ENCODE measurements around the gene IGLON5.

IGLON5 gene

DNA sequence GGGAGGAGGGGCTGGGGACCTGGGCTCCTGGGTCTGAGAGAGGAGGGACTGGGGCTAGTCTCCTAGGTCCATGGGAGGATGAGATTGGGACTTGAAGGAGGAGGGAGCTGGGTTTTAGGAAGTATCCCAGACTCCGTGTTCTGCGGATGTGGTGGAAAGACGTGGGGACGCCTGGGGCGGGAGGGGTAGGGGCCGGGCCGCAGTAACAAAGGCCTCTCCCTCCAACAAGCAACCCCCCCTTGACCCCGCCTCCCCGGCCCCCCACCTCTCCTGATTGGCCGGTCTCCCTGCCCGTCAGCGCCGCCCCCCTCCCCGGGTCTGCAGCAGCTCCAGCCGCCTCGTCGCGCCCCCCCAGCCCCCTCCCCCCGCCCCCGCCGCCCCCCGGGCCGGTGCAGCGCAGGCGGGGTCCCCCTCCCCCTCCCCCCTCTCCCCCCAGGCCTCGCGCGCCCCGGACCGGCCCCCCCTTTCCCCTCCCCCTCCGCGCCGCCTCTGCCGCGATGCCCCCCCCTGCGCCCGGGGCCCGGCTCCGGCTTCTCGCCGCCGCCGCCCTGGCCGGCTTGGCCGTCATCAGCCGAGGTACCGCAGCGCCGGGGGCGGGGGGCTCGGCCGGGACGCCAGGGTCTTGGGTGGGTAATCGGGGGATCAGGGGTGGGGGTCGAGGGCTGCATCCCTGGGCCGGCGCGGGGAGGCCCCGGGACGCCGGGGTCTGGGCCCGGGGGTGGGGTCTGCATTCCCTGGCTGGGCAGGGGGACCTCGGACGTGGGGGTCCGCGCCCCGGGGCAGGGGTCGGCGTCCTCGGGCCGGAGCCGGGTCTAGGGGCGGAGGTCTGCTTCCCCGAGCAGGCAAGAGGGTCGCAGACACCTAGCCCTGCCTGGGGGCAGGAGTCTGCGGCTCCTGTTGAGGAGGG, at the start of gene IGLON5:
TSS of gene IGLON5 (plus strand) at position 294 of the 907 bp plus-strand sequence. CDS start at position 498, 204 bp downstream.
- FAIRE-seq (no peak), DNase-seq (ENCODE audit: insufficient read length, low spot score) (no peak)

DNA sequence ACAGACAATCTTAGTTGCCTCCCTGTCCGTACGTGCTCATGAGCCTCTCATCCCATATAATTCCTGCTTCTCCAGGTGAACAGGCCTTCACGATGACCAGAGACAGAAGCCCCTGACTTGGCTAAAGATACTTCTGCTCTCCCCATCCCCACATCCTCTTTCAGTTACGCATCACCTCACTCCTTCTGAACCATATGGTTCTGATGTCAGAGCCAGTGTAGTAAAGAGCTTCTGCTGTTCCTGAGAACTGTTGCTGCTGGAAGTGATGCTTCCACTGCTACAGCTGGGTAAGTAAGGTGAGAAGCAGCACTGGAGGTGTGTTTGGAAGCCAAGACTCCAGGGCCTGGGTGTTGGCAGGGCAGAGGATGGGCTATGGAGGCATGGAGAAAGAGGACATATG, 47.6 kb upstream of the IGLON5 start:
- no peak for DNase-seq (ENCODE audit: insufficient read length, low spot score)
- FAIRE-seq: no peak

DNA sequence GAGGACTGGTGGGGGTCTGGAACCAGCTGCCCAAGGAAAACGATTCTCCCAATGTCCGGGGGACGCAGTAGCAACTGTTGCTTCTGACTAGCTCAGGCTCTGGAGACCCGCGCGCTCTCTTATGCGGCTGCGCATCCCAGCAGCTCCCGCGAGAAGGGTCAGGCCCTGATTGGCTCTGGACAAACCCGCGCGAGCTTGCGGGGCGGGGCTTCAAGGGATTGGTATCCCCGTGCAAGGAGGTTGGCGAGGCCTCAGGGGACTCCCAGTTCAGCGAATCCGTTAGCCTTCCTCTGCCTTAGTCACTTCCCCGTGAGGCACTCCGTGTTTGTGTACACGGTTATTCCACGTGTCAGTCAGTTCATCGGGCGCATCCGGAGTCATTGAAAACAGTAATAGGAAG, 40.4 kb upstream of the IGLON5 start:
- no peak for FAIRE-seq
- DNase-seq (ENCODE audit: insufficient read length, low spot score): no peak

DNA sequence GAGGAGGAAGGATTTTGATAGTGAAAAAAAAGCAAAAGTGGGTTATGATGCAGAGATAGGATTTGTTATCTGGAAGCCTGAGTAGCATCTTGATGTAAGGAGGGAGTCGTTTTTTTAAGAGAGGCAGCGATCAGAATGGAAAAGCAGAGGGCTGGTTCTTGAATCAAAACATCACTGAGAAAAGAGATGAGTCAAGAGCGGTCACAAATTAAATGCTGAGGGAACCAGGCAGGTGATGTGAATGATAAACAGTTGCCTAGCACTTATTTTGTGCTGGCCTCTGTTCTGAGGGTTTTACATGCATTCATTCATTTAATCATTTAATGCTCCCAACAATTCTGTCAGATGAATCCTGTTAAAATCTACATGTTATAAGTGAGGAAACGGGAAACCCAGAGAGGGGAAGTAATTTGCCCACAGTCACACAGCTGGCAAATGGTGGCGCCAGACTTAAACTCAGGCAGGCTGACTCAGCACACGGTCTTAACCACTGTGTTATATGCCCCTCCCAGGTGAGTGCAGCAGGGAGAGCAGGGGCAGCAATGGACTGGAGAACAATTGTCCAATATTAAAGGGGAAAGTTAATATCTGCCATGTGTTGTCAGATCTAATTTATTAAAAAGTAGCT, 39.1 kb upstream of the IGLON5 start:
- FAIRE-seq (no peak), DNase-seq (ENCODE audit: insufficient read length, low spot score) (no peak)

DNA sequence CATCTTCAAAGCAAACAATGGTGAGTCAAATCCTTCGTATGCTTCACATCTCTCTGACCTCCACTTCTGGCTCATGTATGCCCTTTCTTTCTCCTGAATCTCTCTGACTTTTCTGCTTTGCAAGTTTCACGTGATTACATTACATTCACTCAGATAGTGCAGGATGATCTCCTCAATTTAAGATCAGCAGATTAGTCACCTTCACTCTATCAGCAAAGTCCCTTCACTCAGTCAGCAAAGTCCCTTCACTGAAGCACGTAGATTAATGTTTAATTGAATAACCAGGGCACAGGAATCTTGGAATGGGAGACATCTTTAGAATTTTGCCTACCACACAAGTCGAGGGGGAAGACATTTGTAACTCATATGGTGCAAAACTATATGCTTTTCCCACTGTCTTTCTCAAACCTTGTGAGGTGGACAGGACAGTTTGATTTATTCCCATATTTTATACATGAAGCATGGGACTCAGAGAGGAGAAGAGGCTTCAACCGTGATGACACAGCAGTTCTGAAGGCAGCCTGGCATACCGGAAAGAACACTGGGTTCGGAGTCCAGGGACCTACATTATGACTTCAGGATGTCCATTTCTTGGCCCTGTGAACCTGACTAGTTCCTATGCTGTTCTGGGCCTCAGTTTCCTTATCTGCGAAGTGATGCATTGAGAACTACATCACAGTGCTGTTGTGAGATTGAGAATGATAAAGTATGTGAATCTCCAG, 37.2 kb upstream of the IGLON5 start:
- FAIRE-seq: no peak

DNA sequence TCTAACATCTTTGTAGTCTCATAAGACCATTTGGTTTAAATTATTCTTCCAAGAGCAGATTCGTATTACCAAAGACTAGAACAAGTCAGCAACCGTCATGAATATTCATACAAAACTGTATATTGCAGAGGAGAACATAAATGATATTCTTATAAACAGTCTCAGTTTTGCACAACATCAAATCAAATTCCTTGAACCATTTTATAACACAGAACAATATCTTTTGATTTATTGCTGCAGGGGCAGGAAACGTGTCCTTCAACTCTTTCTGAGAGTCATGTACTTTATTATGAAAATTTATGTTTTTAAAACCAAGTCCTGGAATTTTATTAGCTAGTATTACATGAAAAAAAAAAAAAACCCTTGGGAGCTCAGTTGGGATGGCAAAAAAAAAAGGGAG, 34.3 kb upstream of the IGLON5 start:
- no peak for FAIRE-seq
- no peak for DNase-seq (ENCODE audit: insufficient read length, low spot score)

More for the DNA sequence above, 37.2 kb upstream of the IGLON5 start:
- no peak for DNase-seq (ENCODE audit: insufficient read length, low spot score)

DNA sequence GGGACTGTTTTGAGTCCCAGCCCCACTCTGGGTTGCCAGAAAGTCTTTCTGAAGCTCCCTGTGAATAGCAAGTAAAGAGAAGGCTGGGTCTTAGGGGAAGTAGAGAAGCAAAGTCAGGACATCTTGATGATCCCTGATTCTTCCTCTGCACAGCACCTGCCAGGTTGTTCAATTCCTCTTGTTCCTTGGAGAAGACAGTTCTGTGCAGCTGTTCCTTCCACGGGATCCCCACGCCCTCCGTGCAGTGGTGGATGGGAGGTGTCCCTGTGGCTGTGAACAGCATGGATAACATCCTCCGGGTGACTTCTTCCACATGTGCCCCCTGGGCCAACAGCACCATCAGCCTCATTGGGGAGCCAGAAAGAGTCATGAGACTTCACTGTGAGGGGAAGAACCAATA, 29.1 kb upstream of the IGLON5 start:
- no peak for FAIRE-seq
- no peak for DNase-seq (ENCODE audit: insufficient read length, low spot score)

DNA sequence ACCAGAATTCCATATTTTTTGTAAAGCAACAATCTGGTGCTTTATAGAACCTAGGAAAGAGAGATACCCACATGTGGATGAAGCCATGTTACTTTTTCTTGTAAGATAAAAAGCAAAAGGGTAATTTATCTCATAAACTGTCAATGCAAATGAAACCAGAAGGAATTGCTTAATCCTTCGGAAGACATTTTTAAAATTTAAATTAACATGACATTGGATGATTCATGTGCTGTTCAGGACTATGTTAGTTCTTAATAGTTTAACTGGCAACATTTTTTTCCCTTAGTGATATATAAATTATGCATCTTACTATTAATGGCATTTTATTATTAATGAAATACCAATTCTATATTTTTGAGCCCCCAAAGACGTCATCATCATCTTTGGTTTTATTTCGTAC, 25.8 kb upstream of the IGLON5 start:
- no peak for DNase-seq (ENCODE audit: insufficient read length, low spot score)
- FAIRE-seq: no peak

DNA sequence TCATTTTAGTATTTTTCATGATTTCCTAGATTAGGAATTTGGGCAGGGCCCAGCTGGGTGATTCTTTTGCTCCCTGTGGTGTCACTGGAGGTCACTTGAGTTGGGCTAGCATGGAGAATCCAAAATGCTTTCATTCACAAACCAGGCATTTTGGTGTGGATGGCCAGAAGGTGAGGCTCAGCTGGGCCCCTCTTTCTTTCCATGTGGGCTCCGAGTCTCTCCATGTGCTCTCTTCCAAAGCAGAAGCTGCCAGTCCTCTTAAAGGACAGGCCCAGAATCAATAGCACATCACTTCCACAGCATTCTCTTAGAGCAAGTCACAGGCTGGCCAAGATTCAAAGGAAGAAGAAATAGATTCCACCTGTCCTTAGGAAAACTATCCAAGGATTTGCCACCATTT, 21.8 kb upstream of the IGLON5 start:
- FAIRE-seq (no peak), DNase-seq (ENCODE audit: insufficient read length, low spot score) (no peak)

DNA sequence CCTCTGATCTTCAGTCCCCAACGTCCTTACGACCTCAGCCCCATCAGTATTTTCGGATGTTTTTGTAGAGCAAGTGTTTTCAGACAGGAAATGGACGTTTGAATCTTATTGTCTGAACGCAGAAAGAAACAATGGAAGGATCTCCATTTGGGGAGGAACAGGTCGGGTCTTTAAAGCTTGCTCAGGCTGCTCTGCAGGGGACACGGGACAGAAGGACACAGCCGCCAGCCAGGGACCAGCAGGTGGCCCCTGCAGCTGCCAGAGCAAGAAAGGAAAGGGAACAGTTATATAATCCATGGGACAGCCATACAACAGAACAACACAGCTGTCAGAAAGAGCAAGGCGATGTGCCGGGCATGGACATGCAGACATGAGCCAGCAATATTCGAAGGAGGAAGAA, 18.5 kb upstream of the IGLON5 start:
- FAIRE-seq: no peak
- DNase-seq (ENCODE audit: insufficient read length, low spot score): no peak

DNA sequence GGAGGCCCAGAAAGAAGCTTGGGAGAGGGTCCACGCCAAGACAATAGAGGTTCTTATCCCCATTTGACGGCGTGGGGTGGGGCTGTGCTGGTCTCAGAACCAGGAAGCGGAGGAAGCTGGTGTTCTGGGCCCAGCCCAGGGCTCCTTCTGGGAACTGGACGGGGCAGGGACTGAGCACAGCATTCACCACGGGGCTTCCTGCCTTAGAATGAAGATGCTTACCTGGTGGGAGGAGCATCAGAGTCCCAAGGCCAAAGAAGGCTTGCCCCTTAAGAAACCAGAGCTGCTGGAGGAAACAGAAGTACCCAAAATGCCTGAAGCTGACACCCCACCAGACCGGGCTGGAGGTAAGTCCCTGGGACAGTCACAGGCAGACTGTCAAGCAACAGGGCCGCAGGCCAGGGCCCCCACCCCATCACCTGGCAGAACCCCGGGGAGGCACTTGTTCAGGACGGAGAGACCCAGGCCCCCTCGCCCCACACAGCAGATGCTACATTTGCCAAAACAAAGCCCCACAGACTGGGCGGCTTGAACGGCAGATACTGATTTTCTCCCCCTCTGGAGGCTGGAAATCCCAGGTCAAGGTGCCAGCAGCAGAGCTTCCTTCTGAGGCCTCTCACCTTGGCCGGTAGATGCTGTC, 17.8 kb upstream of the IGLON5 start:
- no peak for DNase-seq (ENCODE audit: insufficient read length, low spot score)
- no peak for FAIRE-seq

DNA sequence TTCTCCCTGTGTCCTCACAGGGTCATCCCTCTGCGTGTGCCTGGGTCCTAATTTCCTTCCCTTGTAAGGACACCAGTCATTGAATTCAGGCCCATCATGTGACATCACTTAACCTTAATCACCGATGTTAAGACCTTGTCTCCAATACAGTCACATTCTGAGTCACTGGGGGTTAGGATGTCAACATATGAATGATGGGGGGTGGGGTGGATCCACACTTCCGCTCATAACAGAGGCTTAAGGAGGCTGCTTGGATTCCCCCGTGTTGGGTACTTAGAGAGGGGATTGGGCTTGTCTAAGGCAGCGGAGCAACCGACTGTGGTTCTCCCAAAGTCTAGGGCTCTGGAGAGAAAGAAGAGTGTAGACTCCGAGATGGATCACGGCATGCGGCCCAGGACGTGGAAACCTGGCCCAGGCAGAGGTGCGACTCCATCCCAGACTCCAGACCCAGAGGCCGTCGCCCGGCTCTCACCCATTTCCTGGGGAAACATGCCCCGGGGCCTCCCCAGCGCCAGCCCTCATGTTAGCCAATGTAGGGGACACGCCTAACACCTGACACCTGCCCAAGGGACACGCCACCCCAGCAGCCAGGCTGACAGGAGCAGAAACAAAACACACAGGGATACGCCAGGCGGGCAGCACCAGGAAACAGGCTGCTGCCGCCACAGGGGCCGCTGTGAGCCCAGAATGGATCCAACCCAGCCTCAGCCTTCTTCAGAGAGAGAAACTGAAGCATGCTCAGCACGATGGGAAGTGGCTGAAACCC, 17.1 kb upstream of the IGLON5 start:
- FAIRE-seq (no peak), DNase-seq (ENCODE audit: insufficient read length, low spot score) (no peak)

DNA sequence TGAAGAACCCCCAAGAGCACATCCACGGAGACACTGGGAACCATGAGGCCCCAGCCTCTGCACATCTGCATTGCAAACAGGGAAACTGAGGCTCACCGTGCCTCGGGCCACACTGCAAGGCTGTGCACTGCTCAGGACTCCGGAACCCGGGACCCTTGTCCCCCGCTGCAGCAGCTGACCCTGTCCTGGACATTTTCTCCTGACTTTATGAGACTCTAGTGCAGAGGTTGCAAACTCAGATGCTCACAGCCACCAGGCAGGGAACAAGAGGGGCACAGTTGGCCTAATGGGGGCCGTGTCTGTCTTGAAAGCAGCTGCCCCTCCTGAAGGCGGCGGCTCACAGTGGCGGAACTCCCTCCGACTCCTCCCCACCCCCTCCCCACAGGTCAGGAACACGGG, 16.5 kb upstream of the IGLON5 start:
- FAIRE-seq (no peak), DNase-seq (ENCODE audit: insufficient read length, low spot score) (no peak)

DNA sequence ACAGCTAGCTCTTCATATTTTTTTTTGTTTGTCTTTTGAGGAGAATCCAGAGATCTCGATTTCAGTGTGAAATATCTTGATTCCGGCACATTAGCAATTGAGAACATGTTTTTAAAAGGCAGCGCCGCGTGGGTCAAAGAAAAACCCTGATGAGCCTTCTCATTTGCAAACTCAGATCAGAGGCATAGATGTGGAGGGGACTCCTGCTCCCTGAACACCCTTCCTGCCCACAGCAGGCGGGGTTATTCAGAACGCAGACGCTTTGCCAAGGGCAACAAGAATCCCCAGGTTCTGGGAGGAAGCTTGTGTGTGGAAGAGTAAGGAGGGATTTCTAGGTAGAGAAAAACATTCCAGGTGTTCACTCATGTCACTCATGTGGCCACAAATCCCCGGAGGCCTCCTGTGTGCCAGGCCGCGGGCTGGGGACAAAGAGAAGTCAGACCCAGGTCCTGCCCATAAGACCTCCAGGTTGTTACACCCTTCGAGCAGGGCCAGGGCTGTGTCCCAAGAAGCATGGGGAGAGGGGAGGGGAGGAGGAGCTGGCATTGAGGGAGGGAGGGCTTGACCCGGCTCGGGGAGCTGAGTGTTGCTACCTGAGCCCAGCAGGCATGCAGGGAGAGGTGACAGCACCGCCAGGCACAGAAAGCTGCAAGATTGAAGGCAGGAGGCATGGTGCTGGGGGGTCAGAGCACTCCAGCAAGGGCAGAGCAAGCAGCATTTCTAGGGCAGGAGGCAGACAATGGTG, 15.9 kb upstream of the IGLON5 start:
- DNase-seq (ENCODE audit: insufficient read length, low spot score): no peak
- no peak for FAIRE-seq

DNA sequence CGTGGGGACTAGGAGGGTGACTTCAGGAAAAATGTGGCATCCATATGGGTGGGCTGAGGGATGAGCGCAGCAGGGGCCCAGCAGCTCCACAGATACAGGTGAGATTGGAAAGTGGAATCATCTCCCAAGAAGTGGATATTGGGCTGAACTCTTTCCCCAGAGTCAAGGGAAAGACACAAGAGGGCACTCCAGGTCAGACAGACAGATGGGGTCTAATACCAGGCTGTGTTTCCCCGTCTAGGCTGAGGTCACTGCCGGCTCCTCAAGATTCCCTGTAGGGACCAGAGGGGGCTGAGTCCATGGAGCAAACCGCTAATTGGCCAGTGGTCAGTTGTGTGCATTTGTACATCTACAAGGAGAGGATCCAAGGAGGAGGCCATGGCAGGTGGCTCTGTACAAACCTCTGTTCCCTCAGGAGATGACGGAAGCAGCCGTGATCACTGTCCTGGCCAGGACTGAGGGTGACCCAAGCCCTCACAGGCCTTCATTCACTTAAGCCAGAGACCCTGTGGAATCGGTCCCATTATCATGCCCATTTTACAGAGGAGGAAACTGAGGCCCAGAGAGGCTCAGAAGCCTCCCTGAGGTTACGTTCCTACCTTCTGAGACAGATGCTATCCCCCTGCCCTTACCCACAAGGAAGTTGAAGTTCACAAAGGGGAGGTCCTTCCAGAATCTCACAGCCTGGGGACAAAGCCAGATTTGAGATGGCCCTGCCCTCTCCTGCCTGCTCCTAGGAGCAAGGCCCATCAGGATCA, 14.9 kb upstream of the IGLON5 start:
- DNase-seq (ENCODE audit: insufficient read length, low spot score) (no peak), FAIRE-seq (no peak)

DNA sequence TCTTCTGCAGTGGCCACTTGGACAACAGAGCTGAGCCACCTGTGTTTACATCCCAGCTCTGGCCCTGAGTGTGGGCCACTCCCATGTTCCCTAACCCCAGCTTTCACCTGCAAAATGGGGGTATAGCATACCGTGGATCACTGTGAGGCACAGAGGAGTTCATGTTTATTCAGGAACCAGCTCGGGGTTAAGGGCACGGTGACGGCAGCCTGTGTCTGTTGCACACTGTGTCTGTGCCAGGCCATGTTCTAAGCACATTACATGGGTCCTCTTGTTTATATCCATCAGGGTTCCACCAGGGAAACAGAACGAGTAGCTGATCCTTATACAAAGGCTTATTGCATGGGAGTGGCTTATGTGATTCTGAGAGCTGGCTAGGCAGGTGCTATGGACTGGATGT, 14.0 kb upstream of the IGLON5 start:
- DNase-seq (ENCODE audit: insufficient read length, low spot score) (no peak), FAIRE-seq (no peak)

DNA sequence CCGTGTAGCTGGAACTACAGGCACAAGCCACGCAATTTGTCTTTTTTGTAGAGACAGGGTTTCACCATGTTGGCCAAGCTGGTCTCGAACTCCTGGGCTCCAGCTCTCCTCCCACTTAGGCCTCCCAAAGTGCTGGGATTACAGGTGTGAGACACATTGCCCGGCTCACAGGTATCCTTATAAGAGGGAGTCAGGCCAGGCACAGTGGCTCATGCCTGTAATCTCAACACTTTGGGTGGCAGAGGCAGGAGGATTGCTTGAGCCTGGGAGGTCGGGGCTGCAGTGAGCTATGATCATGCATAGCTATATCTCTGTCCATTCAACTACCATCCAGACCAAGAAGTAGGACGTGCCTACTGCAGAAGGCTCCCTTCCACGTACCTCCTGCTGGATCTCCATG, 10.2 kb upstream of the IGLON5 start:
- FAIRE-seq (no peak), DNase-seq (ENCODE audit: insufficient read length, low spot score) (no peak)

DNA sequence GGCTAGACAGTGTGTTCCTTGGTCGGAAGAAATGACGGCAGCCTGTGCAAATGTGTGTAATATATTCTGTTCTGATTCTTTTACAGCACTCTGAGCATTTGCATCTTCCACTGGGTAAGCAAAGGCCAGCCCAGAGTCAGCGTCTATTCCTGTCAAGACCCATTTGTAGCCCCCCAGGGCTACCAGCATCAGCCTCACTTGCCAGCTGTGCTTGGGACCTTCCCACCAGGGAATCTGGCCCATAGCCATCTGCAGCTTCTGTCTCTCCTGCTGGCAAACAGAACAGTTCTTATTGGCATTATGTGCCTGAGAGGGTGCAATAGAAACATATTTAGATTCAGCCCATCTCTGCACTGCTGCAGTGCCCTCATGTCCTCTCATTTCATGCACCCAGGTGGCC, 6.0 kb upstream of the IGLON5 start:
- DNase-seq (ENCODE audit: insufficient read length, low spot score) (no peak), FAIRE-seq (no peak)

DNA sequence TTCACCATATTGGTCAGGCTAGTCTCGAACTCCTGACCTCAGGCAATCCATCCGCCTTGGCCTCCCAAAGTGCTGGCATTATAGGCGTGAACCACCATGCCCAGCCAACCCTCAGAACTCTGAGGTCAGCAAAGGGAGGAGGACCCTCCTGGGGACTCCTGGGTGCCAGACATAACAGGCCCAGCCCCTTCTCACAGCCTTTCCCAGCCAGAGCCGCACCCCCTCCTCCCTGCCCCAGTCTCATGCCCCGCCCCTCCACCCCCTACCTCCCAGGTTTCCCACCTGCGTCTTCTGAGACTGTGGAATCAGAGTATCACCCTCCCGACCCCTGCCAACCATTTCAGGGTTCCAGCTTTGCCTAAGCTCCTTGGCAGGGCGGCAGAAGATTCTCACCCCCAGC, 5.2 kb downstream of the IGLON5 start:
- DNase-seq (ENCODE audit: insufficient read length, low spot score): no peak
- no peak for FAIRE-seq

Measured in HTR-8/SVneo (cell line).